GM18907 (cell line): ENCODE results near the gene GPR3.
"Not testable (repeated sequence)": the region's sequence is repeated elsewhere in the genome, so short reads cannot be mapped to it uniquely, and the experiment has no call there.

ENCODE experiments used
- ATAC-seq: cut with Tn5 transposase; IDR thresholded peaks from one replicate; pipeline ENCODE4 v1.9.1; 2021; ENCODE audit warnings: mild to moderate bottlenecking, moderate library complexity; ENCODE audit not compliant: unreplicated experiment

Gene GPR3

DNA sequence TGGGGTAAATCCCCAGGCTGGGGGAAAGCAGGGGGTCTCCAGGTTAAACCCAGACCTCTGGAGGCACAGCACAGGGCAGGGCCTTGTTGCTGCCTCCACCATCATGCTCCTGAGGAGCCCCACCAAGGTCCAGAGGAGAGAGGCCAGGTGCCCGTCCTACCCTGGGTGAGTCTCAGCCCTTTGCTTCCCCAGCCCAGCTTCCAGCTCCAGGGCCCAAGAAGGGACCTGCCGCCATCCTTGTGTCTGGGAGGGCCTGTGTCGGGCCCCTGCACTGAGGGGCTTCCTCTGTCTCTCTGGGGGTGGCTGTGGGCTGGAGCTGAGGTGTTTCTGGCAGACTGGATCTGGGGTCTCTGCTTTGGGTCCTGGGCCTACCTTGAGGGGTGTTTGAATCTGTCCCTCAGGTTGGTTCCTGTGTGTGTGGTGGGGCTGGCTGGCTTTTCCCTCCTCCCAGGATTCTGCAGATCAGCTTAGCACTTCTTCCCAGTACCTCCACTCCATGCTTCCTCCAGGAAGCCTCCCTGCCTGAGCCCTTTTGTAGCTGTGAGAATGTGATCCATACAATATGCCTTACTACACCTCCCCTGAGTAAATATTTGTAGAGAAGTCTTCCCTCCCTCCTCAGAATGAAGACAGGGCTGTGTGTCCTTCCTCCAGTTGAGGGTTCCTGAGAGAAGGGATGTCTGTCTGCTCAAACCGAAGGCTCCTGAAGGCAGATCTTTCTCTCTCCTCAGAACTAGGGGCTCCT lies 6.2 kb downstream of the GPR3 start:
- ATAC-seq, result no peak

- ATAC-seq, result no peak
Observed at GRCh38 chr1:27399251-27400025, 7.0 kb downstream of the GPR3 start.

DNA sequence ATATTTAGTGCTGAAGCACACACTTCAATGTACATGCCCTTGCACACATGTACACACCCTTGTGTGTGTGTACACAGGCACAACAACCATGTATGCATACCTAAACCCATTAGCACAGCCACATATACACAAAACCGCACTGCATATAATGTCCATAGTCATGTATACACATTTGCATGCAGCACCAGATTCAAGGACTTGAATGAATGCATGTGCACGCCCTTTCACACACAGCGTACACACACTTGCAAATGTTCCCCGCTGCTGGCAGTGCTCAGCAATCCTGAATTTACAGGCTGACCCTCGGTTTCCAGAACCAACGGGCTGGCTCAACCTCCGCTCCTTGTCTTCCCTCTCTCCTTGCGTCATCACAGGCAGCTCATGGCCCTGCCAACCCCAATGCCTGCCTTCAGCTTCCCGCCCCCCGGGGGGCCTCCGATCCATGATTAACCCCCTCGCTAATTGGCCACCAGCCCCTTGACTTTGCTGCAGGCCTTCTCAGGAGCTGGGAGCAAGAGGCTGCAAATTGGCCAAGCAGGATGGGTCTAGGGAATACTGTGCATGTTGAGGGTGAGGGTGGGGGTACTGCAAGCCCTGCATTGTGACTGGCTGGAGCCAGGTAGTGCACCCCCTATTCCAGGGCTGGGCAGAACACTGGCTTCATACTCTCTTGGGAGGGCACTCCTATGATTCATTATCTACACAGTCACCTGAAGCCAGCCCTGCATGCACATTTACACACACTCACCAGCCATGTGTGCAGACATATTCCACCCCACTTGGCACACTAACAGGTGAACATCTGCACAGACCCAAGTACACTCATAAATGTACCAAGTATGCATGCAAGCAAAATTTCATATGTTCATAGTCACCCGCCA lies 7.9 kb downstream of the GPR3 start:
- ATAC-seq, result no peak

DNA sequence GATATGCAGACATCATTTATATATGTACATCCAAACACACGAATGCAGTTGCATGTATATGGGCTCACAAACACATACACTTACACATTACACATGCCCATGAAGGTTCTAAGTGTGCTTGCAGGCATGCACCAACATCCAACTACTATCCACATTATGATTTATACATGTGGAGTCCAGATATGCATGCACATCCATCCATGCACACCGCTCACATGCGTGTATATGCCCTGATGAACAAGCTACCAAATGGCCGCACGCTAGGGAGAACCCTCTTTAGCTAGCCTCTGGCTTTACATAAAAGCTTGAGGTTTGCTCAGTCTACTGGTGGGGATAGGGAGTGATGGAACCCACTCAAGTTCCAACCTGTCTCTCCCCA lies 8.5 kb downstream of the GPR3 start:
- ATAC-seq, result no peak

- ATAC-seq, result no peak
Observed at GRCh38 chr1:27402349-27402754, 9.9 kb downstream of the GPR3 start.

DNA sequence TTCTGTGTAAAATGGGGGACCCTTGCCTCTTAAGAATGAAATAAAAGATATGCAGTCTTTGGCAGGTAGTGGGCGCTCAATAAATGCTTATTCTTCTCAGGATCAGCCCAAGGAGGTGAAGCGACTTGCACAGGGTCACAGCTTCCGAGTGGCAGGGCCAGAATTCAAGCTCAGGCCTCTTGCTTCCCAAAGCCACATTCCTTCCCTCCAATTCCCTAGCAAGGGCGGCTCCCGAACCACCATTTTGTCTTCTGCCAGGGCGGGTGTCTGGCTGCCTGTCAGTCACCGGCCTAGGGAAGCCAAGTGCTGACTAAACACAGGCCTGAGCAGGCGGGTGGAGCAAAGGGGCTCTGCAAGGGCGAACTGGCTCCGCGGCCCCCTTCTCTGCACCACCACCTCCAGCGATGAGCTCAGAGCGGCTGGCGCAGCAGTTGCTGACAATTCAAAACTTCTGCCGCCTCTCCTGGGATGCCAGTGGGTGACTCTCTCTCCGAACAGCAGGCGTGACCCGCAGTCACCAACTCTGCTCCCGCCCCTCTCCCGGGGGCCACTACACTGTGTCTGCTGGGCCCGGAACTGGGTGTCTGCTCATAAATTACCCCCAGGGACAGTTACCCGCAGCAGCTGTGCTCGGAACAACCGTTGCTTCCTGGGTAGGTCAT lies 10.8 kb downstream of the GPR3 start:
- peak; percentile 43 for ATAC-seq

DNA sequence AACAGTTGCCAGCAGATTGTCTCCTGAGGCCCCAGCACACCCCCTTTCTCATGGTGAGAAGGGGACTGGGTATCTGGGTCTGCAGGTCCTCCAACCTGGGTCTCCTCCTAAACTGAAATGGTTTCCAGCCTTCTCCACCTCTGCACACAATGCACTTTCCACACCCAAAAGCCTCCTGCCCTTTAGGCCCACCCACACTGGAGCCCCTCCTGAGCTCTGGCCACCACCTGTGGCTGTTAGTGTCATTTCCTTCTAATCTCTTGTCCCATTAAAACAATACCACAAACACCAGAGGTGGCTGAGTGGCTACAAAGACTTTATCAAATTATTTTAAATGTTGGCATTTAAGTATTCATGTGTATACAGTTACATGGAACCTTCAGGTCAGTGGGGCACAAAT lies 11.5 kb downstream of the GPR3 start:
- peak; percentile 18 for ATAC-seq

DNA sequence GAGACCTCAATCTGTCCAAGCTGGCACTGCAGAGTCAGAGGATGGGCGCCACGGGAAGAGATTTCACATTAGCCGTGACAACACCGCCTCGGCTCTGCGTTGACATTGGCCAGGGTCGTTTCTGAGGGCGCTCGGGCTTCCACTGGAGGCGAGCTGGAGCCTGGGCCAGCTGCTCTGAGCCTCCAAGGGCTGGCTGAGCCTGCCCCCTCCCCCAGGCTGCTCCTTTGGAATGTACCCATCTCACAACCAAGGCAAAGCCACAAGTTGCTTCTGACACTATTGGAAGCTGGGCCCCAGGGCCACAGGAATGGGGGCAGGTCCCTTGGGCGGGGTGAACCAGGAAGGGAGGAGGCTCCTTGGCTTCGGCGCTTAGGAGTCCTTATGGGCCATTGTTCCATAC lies 12.7 kb downstream of the GPR3 start:
- no peak for ATAC-seq

GRCh38 chr1:27405598-27406361 lies 13.4 kb downstream of the GPR3 start:
- ATAC-seq, result not testable (repeated sequence)

DNA sequence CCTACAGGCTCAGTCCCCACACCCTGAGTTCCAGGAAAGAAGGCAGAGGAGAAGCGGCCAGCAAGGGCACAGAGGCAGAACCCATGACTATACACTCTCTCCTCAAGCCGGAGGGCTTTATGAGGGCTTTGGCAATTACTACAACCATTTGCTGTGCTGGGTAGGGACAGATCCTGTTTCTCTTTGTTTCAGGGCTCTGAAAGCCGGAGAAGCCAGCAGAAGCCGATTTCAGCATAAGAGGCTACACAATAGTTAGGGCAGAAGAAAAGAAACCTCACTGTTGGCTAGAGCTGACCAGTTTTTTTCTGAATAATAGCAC lies 13.9 kb downstream of the GPR3 start:
- no peak for ATAC-seq

- not testable (repeated sequence) for ATAC-seq
Observed at GRCh38 chr1:27406791-27407190, 14.4 kb downstream of the GPR3 start.

GRCh38 chr1:27408151-27408550 lies 15.7 kb downstream of the GPR3 start:
- no peak for ATAC-seq

- ATAC-seq, result no peak
Observed at GRCh38 chr1:27409669-27410068, 17.2 kb downstream of the GPR3 start.

DNA sequence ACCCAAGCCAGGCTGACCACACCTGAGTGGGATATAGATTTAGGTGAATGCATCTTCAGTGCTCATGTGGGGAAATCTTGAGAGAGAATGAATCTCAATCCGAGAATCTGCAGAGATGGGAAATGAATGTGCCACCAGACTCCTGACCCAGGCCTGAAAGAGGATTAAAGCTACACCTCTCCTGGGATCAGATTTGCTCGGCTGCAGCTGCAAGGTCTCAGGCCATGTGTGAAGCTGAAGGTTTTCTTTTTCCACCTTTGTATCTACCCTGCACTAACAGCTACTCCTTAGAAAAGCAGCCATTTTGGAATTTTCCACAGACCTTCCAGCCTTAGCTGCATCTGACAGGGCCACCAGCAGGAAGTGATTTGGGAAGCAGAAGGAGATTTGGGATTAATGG lies 18.3 kb downstream of the GPR3 start:
- ATAC-seq, result no peak

GRCh38 chr1:27412502-27412901 lies 20.1 kb downstream of the GPR3 start:
- ATAC-seq, result no peak

- no peak for ATAC-seq
Observed at GRCh38 chr1:27413004-27413403, 20.6 kb downstream of the GPR3 start.

DNA sequence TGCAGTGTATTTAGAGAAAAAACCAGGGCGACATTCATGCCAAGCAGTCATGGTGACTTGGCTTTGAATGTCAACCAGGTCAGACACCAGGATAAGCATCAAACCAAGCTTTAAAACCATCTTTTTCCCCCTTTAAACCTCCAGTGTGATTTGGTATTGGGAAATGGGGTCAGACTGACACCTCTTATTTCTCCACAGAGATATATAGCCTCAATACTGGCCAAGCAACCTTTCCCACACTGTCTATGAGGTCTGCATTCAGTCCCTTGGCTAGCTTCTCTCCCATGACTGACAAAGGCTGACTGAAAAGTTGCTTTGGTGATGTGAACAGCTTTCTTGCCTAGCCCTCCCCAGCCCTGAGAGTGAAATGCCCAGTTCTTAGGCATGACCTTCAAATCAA lies 21.7 kb downstream of the GPR3 start:
- ATAC-seq, result no peak

DNA sequence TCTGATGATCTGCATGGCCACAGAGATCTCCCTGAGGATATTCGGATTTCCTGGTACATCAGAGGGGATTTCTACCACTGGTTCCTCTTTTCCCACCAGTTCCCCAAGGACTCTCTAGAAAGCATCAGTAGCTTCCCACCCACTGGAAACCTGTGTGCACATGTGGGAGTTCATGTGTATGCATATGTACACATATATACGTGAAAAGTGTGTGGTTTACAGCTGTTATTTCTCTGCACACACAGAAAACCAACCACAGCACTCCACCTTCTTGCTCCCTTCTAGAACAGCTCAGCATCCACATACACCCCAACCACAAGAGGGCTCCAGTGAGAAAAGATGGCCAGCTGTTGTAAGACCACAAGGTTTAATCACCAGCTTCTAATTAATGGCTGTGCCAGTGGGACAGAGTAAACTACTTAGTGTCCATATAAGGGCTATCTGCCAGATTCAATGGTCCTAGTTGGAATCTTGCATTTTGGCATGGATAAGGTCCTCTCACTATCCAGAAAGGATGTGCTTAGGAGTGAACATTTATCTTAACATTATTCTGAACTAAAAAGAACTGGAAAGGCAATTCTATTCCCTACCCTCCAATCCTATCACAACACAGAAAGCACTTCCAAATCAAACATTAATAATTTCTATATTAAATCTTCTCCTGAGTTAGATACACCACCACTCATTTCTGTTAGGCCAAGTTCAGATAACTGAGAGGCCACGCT lies 24.1 kb downstream of the GPR3 start:
- no peak for ATAC-seq

DNA sequence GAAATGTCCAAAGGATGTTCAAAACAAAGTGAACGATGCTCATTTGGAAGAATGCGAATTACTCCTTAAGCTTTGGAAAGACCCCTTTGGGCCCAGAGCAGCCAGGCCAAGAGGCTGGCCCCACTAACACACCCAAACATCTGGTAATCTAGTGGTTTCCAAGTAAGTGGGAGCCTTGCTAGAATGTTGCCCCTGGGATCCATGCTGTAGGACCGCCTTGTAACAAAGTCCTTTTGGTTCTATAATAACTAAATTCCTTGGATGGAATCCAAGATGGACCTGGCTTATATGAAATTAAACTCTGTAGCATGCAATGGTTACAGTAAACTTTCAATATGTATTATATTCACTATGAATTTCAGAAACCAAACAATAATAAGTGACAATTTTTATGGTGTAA lies 25.3 kb downstream of the GPR3 start:
- no peak for ATAC-seq
